ENCODE results near the gene PIK3R4. TPM values are rescaled to one million over a fixed set of nuclear protein-coding genes. Genes with fewer than 3 reads are reported as not detected.

Gene PIK3R4
- total RNA-seq, 2 experiments from 2014 or later = 13.7 to 14.5 TPM

GRCh38 chr3:130758624-130759369, 12.2 kb upstream of the PIK3R4 start:
- Mint-ChIP-seq H3K4me3 (no peak overlapping the region), H3K4me1 (ENCODE audit: low read depth) (no peaks in the 10 kb centered on the region), H3K9me3 (no peaks in the 10 kb centered on the region), H3K27ac (no peak overlapping the region), H3K36me3 (ENCODE audit: low read depth) (no peaks in the 10 kb centered on the region), H3K27me3 (peaks cover 25% of the 10 kb centered on the region)
- DNase-seq = no peak
- CTCF ChIA-PET = interaction anchor here (0.6 to 1.6 kb wide), 4 partner anchors 8 to 686 kb away, joined by 3 to 9 read pairs (median 3); partner anchors contain the start of gene ATP2C1
- no peaks in the 10 kb centered on the region for H3K36me3 ChIP-seq (ENCODE audit: insufficient read depth, low read length)
- no peaks in the 10 kb centered on the region for H3K9me3 ChIP-seq (ENCODE audit: control insufficient read depth in 1 of 2, insufficient read depth in 1 of 2, low read length in 2 of 2)
- no peaks in the 10 kb centered on the region for H3K4me1 ChIP-seq (ENCODE audit: insufficient read depth, low read length)
- no peak overlapping the region for H3K4me3 ChIP-seq (ENCODE audit: low read length)
- no peaks in the 10 kb centered on the region for H3K27me3 ChIP-seq (ENCODE audit: control insufficient read depth in 1 of 2, insufficient read depth in 2 of 2, low read length in 2 of 2)
- H3K27ac ChIP-seq (ENCODE audit: low read depth in 1 of 2, low read length in 2 of 2) = no peak overlapping the region
- TF ChIP-seq CTCF (IDR thresholded peaks at IDR 0.05) = no peak
- intact Hi-C loops (cut with DNase I, micrococcal nuclease) = loop anchor here in 1 of 2 experiments (1.0 kb wide), 1 partner anchor 135 kb away; no protein-coding TSS in a partner anchor
- no peak for ATAC-seq (ENCODE audit: poor library complexity)
- POLR2A ChIA-PET = interaction anchor here (3.0 kb wide), 1 partner anchor 135 kb away, joined by 12 read pairs; the partner anchor contains the start of gene ATP2C1

GRCh38 chr3:130757611-130758150, 11.1 kb upstream of the PIK3R4 start:
- Mint-ChIP-seq H3K4me3 (no peak overlapping the region), H3K27me3 (peaks cover 14% of the 10 kb centered on the region), H3K9me3 (no peaks in the 10 kb centered on the region), H3K4me1 (ENCODE audit: low read depth) (no peaks in the 10 kb centered on the region), H3K27ac (no peak overlapping the region), H3K36me3 (ENCODE audit: low read depth) (no peaks in the 10 kb centered on the region)
- Histone ChIP-seq H3K27me3 (ENCODE audit: control insufficient read depth in 1 of 2, insufficient read depth in 2 of 2, low read length in 2 of 2) (no peaks in the 10 kb centered on the region), H3K4me3 (ENCODE audit: low read length) (no peak overlapping the region), H3K9me3 (ENCODE audit: control insufficient read depth in 1 of 2, insufficient read depth in 1 of 2, low read length in 2 of 2) (no peaks in the 10 kb centered on the region), H3K27ac (ENCODE audit: low read depth in 1 of 2, low read length in 2 of 2) (no peak overlapping the region), H3K36me3 (ENCODE audit: insufficient read depth, low read length) (no peaks in the 10 kb centered on the region), H3K4me1 (ENCODE audit: insufficient read depth, low read length) (no peaks in the 10 kb centered on the region)
- DNase-seq (no peak), ATAC-seq (ENCODE audit: poor library complexity) (no peak)
- CTCF ChIA-PET = interaction anchor here (1.6 kb wide), 1 partner anchor 136 kb away, joined by 9 read pairs; the partner anchor contains the start of gene ATP2C1
- POLR2A ChIA-PET = interaction anchor here (3.0 kb wide), 1 partner anchor 136 kb away, joined by 12 read pairs; the partner anchor contains the start of gene ATP2C1
- intact Hi-C loops (cut with DNase I, micrococcal nuclease) = no loop called here
- TF ChIP-seq CTCF (IDR thresholded peaks at IDR 0.05) = no peak

GRCh38 chr3:130755666-130756065, 9.0 kb upstream of the PIK3R4 start:
- no peaks in the 10 kb centered on the region for H3K4me1 Mint-ChIP-seq (ENCODE audit: low read depth)
- H3K9me3 ChIP-seq (ENCODE audit: control insufficient read depth in 1 of 2, insufficient read depth in 1 of 2, low read length in 2 of 2) = no peaks in the 10 kb centered on the region
- ChIA-PET CTCF (no interaction called here), POLR2A (no interaction called here)
- ATAC-seq (ENCODE audit: poor library complexity) (no peak), DNase-seq (no peak)
- no peak overlapping the region for H3K27ac ChIP-seq (ENCODE audit: low read depth in 1 of 2, low read length in 2 of 2)
- no peaks in the 10 kb centered on the region for H3K36me3 ChIP-seq (ENCODE audit: insufficient read depth, low read length)
- no peak overlapping the region for H3K4me3 Mint-ChIP-seq
- no peak overlapping the region for H3K27ac Mint-ChIP-seq
- no peaks in the 10 kb centered on the region for H3K27me3 ChIP-seq (ENCODE audit: control insufficient read depth in 1 of 2, insufficient read depth in 2 of 2, low read length in 2 of 2)
- H3K4me3 ChIP-seq (ENCODE audit: low read length) = no peak overlapping the region
- intact Hi-C loops (cut with DNase I, micrococcal nuclease) = no loop called here
- H3K9me3 Mint-ChIP-seq = no peaks in the 10 kb centered on the region
- H3K27me3 Mint-ChIP-seq = no peaks in the 10 kb centered on the region
- no peak for TF ChIP-seq CTCF (IDR thresholded peaks at IDR 0.05)
- H3K4me1 ChIP-seq (ENCODE audit: insufficient read depth, low read length) = no peaks in the 10 kb centered on the region
- H3K36me3 Mint-ChIP-seq (ENCODE audit: low read depth) = no peaks in the 10 kb centered on the region

Data from CD4-positive, alpha-beta T cell (primary cell).